MCF 10A (cell line): ENCODE measurements around the gene CHSY3. TPM values are rescaled to one million over a fixed set of nuclear protein-coding genes. Genes with fewer than 3 reads are reported as not detected.

Experiments used
- Bru-seq: library from RNA; stranded (reverse); fragments of 400-500 nt; gene quantifications from one replicate; lab custom pipeline; 2021; lab: Mats Ljungman, UMichigan
- BruChase-seq, 2 experiments: library from RNA; stranded (reverse); fragments of 400-500 nt; gene quantifications; one replicate each; lab custom pipeline; 2021; lab: Mats Ljungman, UMichigan
- BruUV-seq: library from RNA; stranded (reverse); fragments of 400-500 nt; replicated peaks from 2 replicates; lab custom pipeline; 2021; lab: Mats Ljungman, UMichigan
- CTCF ChIA-PET: fragments of 300-600 bp; sonication (Branson Sonifier 250); formaldehyde crosslinking; extraction: SDS; loops from one replicate; lab custom pipeline; 2021; ENCODE audit warnings: antibody characterized with exemption, inconsistent platforms; lab: Yijun Ruan, JAX
- POLR2A ChIA-PET: fragments of 300-600, 350-650 bp; sonication (Branson Sonifier 250); formaldehyde crosslinking; extraction: SDS; loops from one replicate; lab custom pipeline; 2020; ENCODE audit warnings: antibody characterized with exemption, inconsistent platforms; lab: Yijun Ruan, JAX
- DNase-seq: peaks from one replicate; pipeline ENCODE4 v3.0.0-alpha.2; 2018; ENCODE audit not compliant: unreplicated experiment
- H3K27ac Mint-ChIP-seq: one replicate; pipeline ENCODE4 v1.8.0; 2022; ENCODE audit warnings: mild to moderate bottlenecking, low read depth, mixed read lengths; ENCODE audit not compliant: unreplicated experiment
- H3K27me3 Mint-ChIP-seq: one replicate; pipeline ENCODE4 v1.8.0; 2022; ENCODE audit warnings: mixed read lengths; ENCODE audit not compliant: insufficient read depth, unreplicated experiment
- H3K36me3 Mint-ChIP-seq: one replicate; pipeline ENCODE4 v1.8.0; 2022; ENCODE audit warnings: mild to moderate bottlenecking, moderate library complexity, mixed read lengths; ENCODE audit not compliant: insufficient read depth, unreplicated experiment
- H3K4me1 Mint-ChIP-seq: one replicate; pipeline ENCODE4 v1.8.0; 2022; ENCODE audit warnings: mixed read lengths; ENCODE audit not compliant: insufficient read depth, unreplicated experiment
- H3K4me3 Mint-ChIP-seq: one replicate; pipeline ENCODE4 v1.8.0; 2022; ENCODE audit warnings: mild to moderate bottlenecking, moderate library complexity, mixed read lengths; ENCODE audit not compliant: unreplicated experiment
- H3K9me3 Mint-ChIP-seq: one replicate; pipeline ENCODE4 v1.8.0; 2022; ENCODE audit warnings: mixed read lengths; ENCODE audit not compliant: unreplicated experiment
- intact Hi-C: fragments of 100-400 bp; cut with micrococcal nuclease; formaldehyde crosslinking; loops from 2 replicates; pipeline ENCODE4 v1.14.1; 2022
- long read RNA-seq: library from polyadenylated mRNA; stranded (forward); transcript quantifications from one replicate; pipeline ENCODE4 v2.0.0, GENCODE V29; 2022
- total RNA-seq: library from RNA; stranded (reverse); gene quantifications from 2 replicates; pipeline ENCODE4 v1.2.3, GENCODE V29; 2022
- TF ChIP-seq, protein P1 (sequence below): fragments of 200-600 bp; IDR thresholded peaks from one replicate; pipeline ENCODE4 v1.8.0; 2022; ENCODE audit warnings: antibody characterized with exemption, mild to moderate bottlenecking; ENCODE audit not compliant: unreplicated experiment

The CHSY3 gene
- total RNA-seq: 0.82 and 1.2 TPM in 2 replicates
- percentile 36 among the genes with signal in this experiment for Bru-seq, nascent RNA
- percentile 29 among the genes with signal in this experiment for BruChase-seq, experiment 1, labeled RNA remaining after a 6-hour chase
- percentile 37 among the genes with signal in this experiment for BruChase-seq, experiment 2, labeled RNA remaining after a 2-hour chase
- long read RNA-seq, partial matches to known transcripts: 0 of 1 reads
- long read RNA-seq, other reads (novel, unspliced or antisense): 1 of 1 reads

DNA sequence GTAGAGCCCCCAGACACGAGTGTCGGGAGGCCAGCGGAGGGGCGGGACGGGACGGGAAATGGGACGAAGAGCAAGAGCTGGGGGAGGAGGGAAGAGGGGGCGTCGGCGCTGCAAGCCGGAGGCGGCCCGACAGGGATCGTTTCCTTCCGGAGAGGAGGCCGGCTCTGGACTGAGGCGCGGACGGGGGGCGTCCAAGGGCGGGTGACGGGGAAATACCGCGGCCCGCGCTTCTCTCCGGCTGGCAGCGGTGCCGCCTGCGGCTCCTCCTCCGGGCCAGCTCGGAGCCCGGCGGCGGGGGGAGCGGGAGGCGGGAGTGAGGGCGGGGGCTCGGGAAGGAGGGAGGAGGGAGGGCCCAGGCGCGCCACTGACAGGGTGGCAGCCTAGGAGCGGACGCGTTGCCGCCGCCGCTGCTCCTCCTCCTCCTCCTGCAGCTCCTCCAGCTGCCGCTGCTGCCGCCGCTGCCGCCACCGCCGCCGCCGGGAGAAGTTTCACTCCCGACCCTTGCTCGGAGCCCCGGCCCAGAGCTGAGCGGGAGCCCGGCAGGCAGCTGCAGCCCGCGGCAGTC is at the start of gene CHSY3:
CHSY3 (plus strand) TSS at position 364 of the 565 bp plus-strand sequence.
- TF ChIP-seq, protein P1, sequence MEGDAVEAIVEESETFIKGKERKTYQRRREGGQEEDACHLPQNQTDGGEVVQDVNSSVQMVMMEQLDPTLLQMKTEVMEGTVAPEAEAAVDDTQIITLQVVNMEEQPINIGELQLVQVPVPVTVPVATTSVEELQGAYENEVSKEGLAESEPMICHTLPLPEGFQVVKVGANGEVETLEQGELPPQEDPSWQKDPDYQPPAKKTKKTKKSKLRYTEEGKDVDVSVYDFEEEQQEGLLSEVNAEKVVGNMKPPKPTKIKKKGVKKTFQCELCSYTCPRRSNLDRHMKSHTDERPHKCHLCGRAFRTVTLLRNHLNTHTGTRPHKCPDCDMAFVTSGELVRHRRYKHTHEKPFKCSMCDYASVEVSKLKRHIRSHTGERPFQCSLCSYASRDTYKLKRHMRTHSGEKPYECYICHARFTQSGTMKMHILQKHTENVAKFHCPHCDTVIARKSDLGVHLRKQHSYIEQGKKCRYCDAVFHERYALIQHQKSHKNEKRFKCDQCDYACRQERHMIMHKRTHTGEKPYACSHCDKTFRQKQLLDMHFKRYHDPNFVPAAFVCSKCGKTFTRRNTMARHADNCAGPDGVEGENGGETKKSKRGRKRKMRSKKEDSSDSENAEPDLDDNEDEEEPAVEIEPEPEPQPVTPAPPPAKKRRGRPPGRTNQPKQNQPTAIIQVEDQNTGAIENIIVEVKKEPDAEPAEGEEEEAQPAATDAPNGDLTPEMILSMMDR: no peak
- no TSS peak for BruUV-seq
- Mint-ChIP-seq H3K27me3 (peaks cover 27% of the 10 kb centered on the region), H3K4me3 (peak within 1 kb of the TSS; percentile 84), H3K4me1 (peaks cover 24% of the 10 kb centered on the region), H3K27ac (no peak within 1 kb of the TSS), H3K9me3 (no peaks in the 10 kb centered on the region), H3K36me3 (no peaks in the 10 kb centered on the region)
- intact Hi-C loops: loop anchor here (10.0 kb wide), 1 partner anchor 641 kb away; no protein-coding TSS in a partner anchor
- ChIA-PET POLR2A (interaction anchor here (0.7 to 1.1 kb wide), 5 partner anchors 40 to 340 kb away, joined by 3 read pairs; no protein-coding TSS in a partner anchor), CTCF (interaction anchor here (0.6 to 1.3 kb wide), 9 partner anchors 19 to 891 kb away, joined by 3 to 4 read pairs (median 3); no protein-coding TSS in a partner anchor)
- peak; percentile 93 for DNase-seq

DNA sequence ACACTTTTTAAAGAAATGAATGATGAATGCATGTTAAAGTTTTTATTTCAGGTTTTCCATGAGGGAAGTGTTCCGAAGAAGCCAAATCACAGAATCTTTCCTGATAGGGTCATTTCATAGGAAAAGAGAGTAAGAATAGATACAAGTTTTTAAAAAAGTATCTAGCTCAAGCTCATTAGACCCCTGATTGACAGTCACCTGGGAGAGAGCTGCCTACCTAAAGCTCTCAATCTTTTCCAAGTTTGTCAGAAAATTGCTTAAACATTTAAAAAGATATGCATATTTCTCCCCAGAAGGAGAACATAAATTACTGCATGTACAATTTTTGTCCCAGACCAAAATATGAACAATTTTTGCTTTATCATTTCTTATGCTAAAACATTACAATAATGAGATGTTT is 47.9 kb upstream of the CHSY3 start:
- H3K27me3 Mint-ChIP-seq: peaks cover 7% of the 10 kb centered on the region
- ChIA-PET CTCF (interaction anchor here (0.5 to 24.1 kb wide), 5 partner anchors 84 to 1224 kb away, joined by 3 to 931 read pairs (median 3); no protein-coding TSS in a partner anchor), POLR2A (interaction anchor here (0.7 to 6.4 kb wide), 2 partner anchors 34 to 84 kb away, joined by 3 to 78 read pairs; no protein-coding TSS in a partner anchor)
- H3K36me3 Mint-ChIP-seq: no peaks in the 10 kb centered on the region
- TF ChIP-seq, protein P1: no peak
- no peak overlapping the region for H3K27ac Mint-ChIP-seq
- no peak for DNase-seq
- BruUV-seq: no TSS peak
- no peak overlapping the region for H3K4me3 Mint-ChIP-seq
- intact Hi-C loops: loop anchor here (10.0 kb wide), 1 partner anchor 952 kb away; no protein-coding TSS in a partner anchor
- H3K9me3 Mint-ChIP-seq: no peaks in the 10 kb centered on the region
- peaks cover 10% of the 10 kb centered on the region for H3K4me1 Mint-ChIP-seq

DNA sequence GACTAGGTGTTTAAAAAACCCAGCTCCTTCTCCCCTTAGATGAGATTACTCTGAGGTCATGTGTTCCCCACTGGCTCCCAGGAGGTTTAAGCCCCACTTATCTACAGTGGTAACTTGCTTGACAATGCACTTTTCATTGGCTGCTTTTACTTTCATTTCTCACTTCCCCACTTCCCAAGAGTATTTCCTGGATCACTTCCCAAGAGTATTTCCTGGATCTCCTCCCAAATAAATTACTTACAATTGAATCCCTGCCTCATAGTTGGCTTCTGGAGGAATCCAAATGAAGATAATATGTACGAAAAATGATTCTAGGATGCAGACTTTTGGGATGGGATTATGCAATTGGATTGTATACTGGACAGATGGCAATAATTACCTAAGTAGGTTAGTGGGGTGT is 47.1 kb upstream of the CHSY3 start:
- TF ChIP-seq, protein P1: no peak
- Mint-ChIP-seq H3K4me1 (peaks cover 10% of the 10 kb centered on the region), H3K27me3 (peaks cover 7% of the 10 kb centered on the region), H3K36me3 (no peaks in the 10 kb centered on the region), H3K27ac (no peak overlapping the region), H3K4me3 (no peak overlapping the region), H3K9me3 (no peaks in the 10 kb centered on the region)
- no peak for DNase-seq
- ChIA-PET CTCF (interaction anchor here (0.5 to 24.1 kb wide), 2 partner anchors 85 to 243 kb away, joined by 4 to 931 read pairs; no protein-coding TSS in a partner anchor), POLR2A (interaction anchor here (0.9 to 6.4 kb wide), 2 partner anchors 10 to 85 kb away, joined by 3 to 78 read pairs; no protein-coding TSS in a partner anchor)
- intact Hi-C loops: loop anchor here (10.0 kb wide), 1 partner anchor 952 kb away; no protein-coding TSS in a partner anchor
- BruUV-seq: no TSS peak
